Measurements from ENCODE around the gene SMYD3. TPM values are rescaled to one million over a fixed set of nuclear protein-coding genes. Genes with fewer than 3 reads are reported as not detected.
A peak's percentile ranks its signal among the peaks of the same experiment; 100 is the strongest.

Gene SMYD3
- total and polyA plus RNA-seq, 2 of the 13 experiments (the other 11 are each of a cell fraction or from before 2014, with no cell fraction given): 27.7 to 35.8 TPM

- TF ChIP-seq PAXIP1 (CRISPR knock-in tag; conservative IDR thresholded peaks at IDR 0.05): peak; percentile 21; the same call in 1 of the 2 replicates
Measured at GRCh38 chr1:245939756-245940345, 567.2 kb downstream of the SMYD3 start (continued).

DNA sequence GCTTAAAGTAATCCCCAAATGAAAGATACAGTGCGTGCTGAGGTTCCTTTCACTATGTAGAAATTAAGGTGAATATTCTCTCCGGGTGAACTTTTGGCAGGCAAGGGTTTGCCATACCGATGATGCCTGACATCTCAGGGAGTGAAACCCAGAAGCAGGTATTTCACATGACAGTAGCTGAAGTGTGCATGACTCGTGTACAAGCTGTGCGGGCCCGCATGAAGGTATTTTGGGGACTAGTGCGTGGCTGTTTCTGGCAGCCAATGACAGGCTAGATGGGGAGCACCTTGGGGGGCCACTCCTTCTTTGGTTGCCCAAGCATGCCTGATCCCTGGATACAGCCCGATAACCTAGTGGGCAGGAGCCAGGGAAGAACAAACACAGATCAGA lies 569.0 kb downstream of the SMYD3 start:
- H3K36me3 ChIP-seq (replicated peaks in 1 of 2; ENCODE audit: control insufficient read depth in 1 of 2, insufficient read depth in 2 of 2, low read length in 2 of 2): no peaks in the 10 kb centered on the region
- WGBS (ENCODE audit: low lambda C conversion rate): 98% methylated on average over 8 of the region's 8 CpGs
- ChIA-PET CTCF (ENCODE audit: low intra/inter-chr PET ratio, low total read pairs) (no interaction called here), POLR2A (no interaction called here)
- TF ChIP-seq, protein P1, sequence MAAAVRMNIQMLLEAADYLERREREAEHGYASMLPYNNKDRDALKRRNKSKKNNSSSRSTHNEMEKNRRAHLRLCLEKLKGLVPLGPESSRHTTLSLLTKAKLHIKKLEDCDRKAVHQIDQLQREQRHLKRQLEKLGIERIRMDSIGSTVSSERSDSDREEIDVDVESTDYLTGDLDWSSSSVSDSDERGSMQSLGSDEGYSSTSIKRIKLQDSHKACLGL (CRISPR knock-in tag; IDR thresholded peaks at IDR 0.05): no peak
- TF ChIP-seq ETV6 (CRISPR knock-in tag; conservative IDR thresholded peaks at IDR 0.05): no peak
- TF ChIP-seq ZNF530 (CRISPR knock-in tag; IDR thresholded peaks at IDR 0.05; ENCODE audit: low read depth): no peak
- TF ChIP-seq RFX5 (IDR thresholded peaks at IDR 0.05; ENCODE audit: low read depth, low read length): no peak
- TF ChIP-seq KLF11 (CRISPR knock-in tag; IDR thresholded peaks at IDR 0.05): no peak
- TF ChIP-seq ZNF17 (CRISPR knock-in tag; IDR thresholded peaks at IDR 0.05): no peak
- no peak for TF ChIP-seq ZNF562 (CRISPR knock-in tag; IDR thresholded peaks at IDR 0.05; ENCODE audit: borderline replicate concordance)
- TF ChIP-seq, protein P2, sequence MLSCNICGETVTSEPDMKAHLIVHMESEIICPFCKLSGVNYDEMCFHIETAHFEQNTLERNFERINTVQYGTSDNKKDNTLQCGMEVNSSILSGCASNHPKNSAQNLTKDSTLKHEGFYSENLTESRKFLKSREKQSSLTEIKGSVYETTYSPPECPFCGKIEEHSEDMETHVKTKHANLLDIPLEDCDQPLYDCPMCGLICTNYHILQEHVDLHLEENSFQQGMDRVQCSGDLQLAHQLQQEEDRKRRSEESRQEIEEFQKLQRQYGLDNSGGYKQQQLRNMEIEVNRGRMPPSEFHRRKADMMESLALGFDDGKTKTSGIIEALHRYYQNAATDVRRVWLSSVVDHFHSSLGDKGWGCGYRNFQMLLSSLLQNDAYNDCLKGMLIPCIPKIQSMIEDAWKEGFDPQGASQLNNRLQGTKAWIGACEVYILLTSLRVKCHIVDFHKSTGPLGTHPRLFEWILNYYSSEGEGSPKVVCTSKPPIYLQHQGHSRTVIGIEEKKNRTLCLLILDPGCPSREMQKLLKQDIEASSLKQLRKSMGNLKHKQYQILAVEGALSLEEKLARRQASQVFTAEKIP (CRISPR knock-in tag; IDR thresholded peaks at IDR 0.05; ENCODE audit: borderline replicate concordance): no peak
- TF ChIP-seq KLF9 (CRISPR knock-in tag; IDR thresholded peaks at IDR 0.05; ENCODE audit: low read depth): no peak
- no peak for TF ChIP-seq ZNF556 (CRISPR knock-in tag; IDR thresholded peaks at IDR 0.05; ENCODE audit: borderline replicate concordance)
- TF ChIP-seq CAMTA2 (CRISPR knock-in tag; IDR thresholded peaks at IDR 0.05; ENCODE audit: borderline replicate concordance): no peak
- no peak for TF ChIP-seq SMAD9 (CRISPR knock-in tag; IDR thresholded peaks at IDR 0.05)
- TF ChIP-seq ZNF30 (CRISPR knock-in tag; IDR thresholded peaks at IDR 0.05): no peak
- H4K20me1 ChIP-seq (ENCODE audit: insufficient read depth, low read length): no peaks in the 10 kb centered on the region
- ATAC-seq: no peak
- H3K4me3 ChIP-seq (replicated peaks in 1 of 3; ENCODE audit: insufficient read depth in 1 of 3, low read depth in 2 of 3, low read length in 3 of 3): no peak overlapping the region
- no peak overlapping the region for H3K9ac ChIP-seq (ENCODE audit: insufficient read depth, low read depth, low read length)
- no peaks in the 10 kb centered on the region for H3K9me3 ChIP-seq (ENCODE audit: low read length)
- peaks cover 16% of the 10 kb centered on the region for H3K4me1 ChIP-seq (ENCODE audit: insufficient read depth, low read length)
- in situ Hi-C loops (cut with HindIII; ENCODE audit: extremely low pct_ligation_motif_present, low pct_unique_long_range_greater_than_20kb) (no loop called here), intact Hi-C loops (cut with micrococcal nuclease; ENCODE audit: unreplicated experiment) (no loop called here)
- H3K27ac ChIP-seq (ENCODE audit: extremely low read length, insufficient read depth, low read length): no peak overlapping the region
- no peaks in the 10 kb centered on the region for H3K27me3 ChIP-seq (ENCODE audit: control insufficient read depth in 1 of 2, insufficient read depth in 2 of 2, low read length in 2 of 2)
- no peak for DNase-seq (ENCODE audit: low spot score)
- no peak for FAIRE-seq
- H3K79me2 ChIP-seq (ENCODE audit: insufficient read depth, low read length): no peaks in the 10 kb centered on the region
- BruUV-seq (replicated peaks): no TSS peak
- no peak overlapping the region for H3K4me2 ChIP-seq (ENCODE audit: low read depth, low read length)
- H2AFZ ChIP-seq (ENCODE audit: low read length): no peak overlapping the region
